HG03025 (cell line): Measurements from ENCODE around the gene WDR44.
"Not testable (repeated sequence)": the region's sequence is repeated elsewhere in the genome, so short reads cannot be mapped to it uniquely, and the experiment has no call there.

Source experiments
- ATAC-seq: cut with Tn5 transposase; IDR thresholded peaks from one replicate; pipeline ENCODE4 v1.9.1; 2021; ENCODE audit warnings: mild to moderate bottlenecking, moderate library complexity; ENCODE audit not compliant: unreplicated experiment, low FRiP score

The WDR44 gene, protein sequence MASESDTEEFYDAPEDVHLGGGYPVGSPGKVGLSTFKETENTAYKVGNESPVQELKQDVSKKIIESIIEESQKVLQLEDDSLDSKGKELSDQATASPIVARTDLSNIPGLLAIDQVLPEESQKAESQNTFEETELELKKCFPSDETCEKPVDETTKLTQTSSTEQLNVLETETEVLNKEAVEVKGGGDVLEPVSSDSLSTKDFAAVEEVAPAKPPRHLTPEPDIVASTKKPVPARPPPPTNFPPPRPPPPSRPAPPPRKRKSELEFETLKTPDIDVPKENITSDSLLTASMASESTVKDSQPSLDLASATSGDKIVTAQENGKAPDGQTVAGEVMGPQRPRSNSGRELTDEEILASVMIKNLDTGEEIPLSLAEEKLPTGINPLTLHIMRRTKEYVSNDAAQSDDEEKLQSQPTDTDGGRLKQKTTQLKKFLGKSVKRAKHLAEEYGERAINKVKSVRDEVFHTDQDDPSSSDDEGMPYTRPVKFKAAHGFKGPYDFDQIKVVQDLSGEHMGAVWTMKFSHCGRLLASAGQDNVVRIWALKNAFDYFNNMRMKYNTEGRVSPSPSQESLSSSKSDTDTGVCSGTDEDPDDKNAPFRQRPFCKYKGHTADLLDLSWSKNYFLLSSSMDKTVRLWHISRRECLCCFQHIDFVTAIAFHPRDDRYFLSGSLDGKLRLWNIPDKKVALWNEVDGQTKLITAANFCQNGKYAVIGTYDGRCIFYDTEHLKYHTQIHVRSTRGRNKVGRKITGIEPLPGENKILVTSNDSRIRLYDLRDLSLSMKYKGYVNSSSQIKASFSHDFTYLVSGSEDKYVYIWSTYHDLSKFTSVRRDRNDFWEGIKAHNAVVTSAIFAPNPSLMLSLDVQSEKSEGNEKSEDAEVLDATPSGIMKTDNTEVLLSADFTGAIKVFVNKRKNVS

GRCh38 chrX:118345464-118346257, at the start of gene WDR44:
TSS of gene WDR44 (plus strand) at chrX:118346106. CDS start at chrX:118346504, 398 bp downstream.
- peak; percentile 88 for ATAC-seq

- ATAC-seq = not testable (repeated sequence)
These were observed 40.1 kb upstream of the WDR44 start for GRCh38 chrX:118305827-118306226.

GRCh38 chrX:118315529-118315928, 30.4 kb upstream of the WDR44 start:
- no peak for ATAC-seq

DNA sequence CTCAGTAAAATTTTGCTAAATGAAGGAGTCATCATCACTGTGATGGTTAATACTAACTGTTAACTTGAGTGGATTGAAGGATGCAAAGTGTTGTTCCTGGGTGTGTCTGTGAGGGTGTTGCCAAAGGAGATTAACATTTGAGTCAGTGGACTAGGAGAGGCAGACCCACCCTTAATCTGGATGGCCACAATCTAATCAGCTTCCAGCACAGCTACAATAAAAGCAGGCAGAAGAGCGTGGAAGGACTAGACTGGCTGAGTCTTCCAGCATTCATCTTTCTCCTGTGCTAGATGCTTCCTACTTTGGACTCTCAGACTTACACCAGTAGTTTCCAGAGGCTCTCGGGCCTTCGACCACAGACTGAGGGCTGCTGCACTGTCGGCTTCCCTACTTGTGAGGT, 21.3 kb upstream of the WDR44 start:
- no peak for ATAC-seq

- ATAC-seq = no peak
These were observed 20.5 kb upstream of the WDR44 start for GRCh38 chrX:118325453-118325852.

GRCh38 chrX:118329175-118329574, 16.7 kb upstream of the WDR44 start:
- ATAC-seq = no peak

DNA sequence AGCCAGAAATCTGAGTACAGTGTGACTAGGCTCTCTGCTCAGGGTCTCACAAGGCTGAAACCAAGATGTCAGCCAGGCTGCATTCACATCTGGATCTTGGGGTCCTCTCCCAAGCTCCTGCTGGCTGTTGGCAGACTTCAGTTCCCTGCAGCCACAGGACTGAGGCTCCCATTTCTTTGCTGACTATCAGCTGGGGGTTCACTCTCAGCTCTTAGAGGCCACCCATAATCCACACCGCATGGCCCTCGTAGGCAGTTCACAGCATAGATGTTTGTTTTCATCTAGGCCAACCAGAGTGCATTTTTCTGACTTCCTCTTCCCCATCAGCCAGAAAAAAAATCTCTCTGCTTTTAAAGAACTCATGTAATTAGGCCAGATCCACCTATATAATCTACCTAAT, 8.2 kb upstream of the WDR44 start:
- ATAC-seq = no peak

DNA sequence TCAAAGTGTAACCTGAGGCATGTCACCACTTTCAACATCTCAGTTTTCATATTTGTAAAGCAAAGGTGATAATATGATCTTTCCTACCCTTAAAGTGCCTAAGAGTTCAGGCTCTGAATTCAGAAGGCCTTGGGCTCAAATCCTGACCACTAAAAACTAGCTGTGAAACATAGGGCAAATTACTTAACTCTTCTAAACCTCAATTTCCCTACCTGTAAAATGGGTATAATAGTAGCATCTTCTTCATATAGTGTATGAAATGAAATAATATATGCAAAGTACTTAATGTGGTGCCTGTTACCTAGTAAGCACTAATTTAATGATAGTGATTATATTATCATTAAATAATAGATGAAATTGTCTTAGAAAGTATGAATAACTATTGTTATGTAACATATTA, 7.0 kb upstream of the WDR44 start:
- no peak for ATAC-seq

DNA sequence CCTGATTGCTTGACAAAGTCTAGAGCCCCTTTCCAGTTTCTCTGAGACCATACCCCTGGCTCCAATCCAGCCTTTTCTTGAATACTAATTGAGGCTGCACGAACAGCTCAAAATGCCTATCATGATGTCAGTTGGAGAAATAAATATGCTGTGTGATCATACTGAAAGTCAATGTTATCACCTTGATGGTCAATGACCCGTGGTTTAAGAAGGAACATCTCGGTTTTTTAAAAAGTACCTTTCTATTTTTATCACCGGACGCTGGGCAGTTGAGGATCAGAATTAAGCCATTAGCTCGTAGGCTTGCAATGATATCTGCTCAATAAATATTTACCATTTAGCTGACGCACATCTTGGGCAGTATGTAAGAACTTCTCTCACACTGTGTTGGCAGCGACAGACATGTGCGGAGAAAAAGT, 852 bp upstream of the WDR44 start:
- peak; percentile 19 for ATAC-seq

DNA sequence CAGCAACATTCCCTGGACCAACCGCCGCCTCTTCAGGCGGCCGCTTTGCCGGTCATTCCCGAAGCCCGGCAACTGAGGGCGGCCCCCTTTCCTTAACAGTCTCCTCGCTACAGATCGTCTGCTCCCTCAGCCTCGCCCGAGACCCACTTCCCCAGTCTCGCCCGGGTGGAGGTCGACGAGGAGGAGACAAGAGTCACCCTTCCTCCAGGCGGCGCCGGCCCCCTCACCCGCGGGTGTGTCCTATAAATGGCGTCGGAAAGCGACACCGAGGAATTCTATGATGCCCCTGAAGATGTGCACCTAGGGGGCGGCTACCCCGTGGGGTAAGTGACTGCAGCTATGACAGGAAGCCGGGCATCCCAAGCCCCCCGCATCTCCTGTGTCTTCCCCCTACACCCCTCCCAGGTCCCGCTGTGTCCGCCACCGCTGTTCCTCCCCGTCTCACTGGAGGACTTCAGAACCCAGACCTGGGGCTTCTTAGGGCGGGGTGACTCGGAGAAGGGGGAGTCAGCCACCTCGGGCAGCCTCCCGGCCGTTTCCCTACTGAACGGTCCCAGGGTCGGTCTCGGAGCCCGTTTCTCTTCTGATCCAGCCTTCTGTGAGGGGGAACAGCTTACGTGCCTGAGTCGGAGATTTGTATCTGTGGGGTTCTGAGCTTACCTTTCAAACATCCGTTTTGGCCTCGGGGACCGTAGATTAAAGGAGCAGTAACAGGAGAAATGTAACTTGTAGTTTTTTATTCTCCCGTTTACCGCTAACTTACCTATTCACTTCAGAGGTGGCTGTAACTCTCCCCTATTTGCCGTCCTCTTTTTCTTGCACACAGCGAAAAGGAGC, 570 bp downstream of the WDR44 start:
- ATAC-seq = peak; percentile 19

- ATAC-seq = no peak
These were observed 1.2 kb downstream of the WDR44 start for GRCh38 chrX:118347131-118347530.

- no peak for ATAC-seq
These were observed 1.8 kb downstream of the WDR44 start for GRCh38 chrX:118347736-118348135.

GRCh38 chrX:118348186-118348810, 2.4 kb downstream of the WDR44 start:
- no peak for ATAC-seq

DNA sequence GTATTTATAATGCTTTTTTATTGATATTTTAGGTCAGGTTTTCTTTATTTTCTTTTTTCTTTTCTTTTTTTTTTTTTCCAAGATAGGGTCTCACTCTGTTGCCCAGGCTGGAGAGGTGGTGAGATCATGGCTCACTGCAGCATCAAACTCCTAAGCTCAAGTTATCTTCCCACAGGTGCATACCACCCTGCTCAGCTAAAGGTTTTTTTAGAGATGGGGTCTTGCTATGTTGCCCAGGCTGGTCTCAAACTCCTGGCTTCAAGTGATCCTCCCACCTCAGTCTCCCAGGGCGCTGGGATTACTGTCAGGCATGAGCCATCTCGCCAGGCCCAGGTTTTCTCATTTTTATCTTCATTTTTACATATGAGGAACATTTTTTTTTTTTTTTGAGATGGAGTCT, 3.3 kb downstream of the WDR44 start:
- ATAC-seq = no peak

GRCh38 chrX:118350221-118350620, 4.3 kb downstream of the WDR44 start:
- ATAC-seq = no peak

DNA sequence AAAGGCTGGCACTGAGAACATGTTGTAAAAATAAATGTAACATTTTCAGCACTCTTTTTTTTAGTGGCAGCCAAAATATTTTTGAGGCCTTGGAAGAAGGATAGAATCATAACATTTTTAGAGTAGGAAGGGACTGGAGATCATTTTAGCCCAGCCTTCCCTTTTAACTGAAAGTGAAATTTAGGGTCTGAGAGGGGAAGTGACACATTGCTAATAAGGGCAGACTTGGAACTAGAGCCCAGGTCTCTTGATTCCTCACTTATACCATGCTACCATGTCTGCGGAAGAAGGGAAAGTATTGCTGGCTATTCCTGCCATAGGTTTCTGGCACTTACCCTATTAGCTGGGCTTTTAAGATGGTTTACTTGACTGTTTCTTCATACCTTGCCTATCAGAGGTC, 4.8 kb downstream of the WDR44 start:
- ATAC-seq = no peak

DNA sequence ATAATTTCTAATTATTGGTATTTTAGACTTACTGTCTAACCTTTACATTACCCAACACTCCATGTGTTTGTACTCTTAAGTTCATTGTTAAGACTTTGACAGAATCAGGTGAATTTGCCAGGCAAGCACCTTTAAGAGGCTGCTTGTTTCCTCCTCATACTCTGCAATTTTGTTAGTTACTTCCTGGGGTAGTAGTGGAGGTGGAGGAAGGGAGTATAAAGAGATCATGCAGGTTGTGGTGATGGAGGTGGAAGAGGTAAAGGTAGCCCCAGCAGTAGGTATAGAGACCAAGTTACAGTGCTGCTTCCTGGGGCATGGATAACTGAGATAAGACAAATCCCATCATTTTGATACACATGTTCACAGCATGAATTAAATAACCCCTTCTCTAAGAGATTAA, 6.7 kb downstream of the WDR44 start:
- ATAC-seq = no peak

- no peak for ATAC-seq
These were observed 7.4 kb downstream of the WDR44 start for GRCh38 chrX:118353081-118353850.
